ENCODE results near the gene PDE11A.

The PDE11A gene

GRCh38 chr2:177692042-177692782 is 380.4 kb downstream of the PDE11A start:
- H3K4me1 ChIP-seq (ENCODE audit: control insufficient read depth, insufficient read depth, low read length) = no peaks in the 10 kb centered on the region

GRCh38 chr2:177691177-177691576 is 381.4 kb downstream of the PDE11A start:
- Histone ChIP-seq H3K4me2 (ENCODE audit: low read length) (no peak overlapping the region), H3K9ac (ENCODE audit: low read depth, low read length) (no peak overlapping the region), H3K4me1 (ENCODE audit: control insufficient read depth, insufficient read depth, low read length) (no peaks in the 10 kb centered on the region), H3K36me3 (ENCODE audit: insufficient read depth, low read length) (no peaks in the 10 kb centered on the region), H3K27me3 (ENCODE audit: control insufficient read depth, insufficient read depth, low read length) (no peaks in the 10 kb centered on the region), H3K4me3 (ENCODE audit: low read length) (no peak overlapping the region), H3K9me3 (replicated peaks; ENCODE audit: low read length) (no peaks in the 10 kb centered on the region)

More at GRCh38 chr2:177692042-177692782, 380.4 kb downstream of the PDE11A start:
- no peak overlapping the region for H3K9ac ChIP-seq (ENCODE audit: low read depth, low read length)
- H3K27me3 ChIP-seq (ENCODE audit: control insufficient read depth, insufficient read depth, low read length) = no peaks in the 10 kb centered on the region
- H3K4me3 ChIP-seq (ENCODE audit: low read length) = no peak overlapping the region
- no peak overlapping the region for H3K4me2 ChIP-seq (ENCODE audit: low read length)
- H3K36me3 ChIP-seq (ENCODE audit: insufficient read depth, low read length) = no peaks in the 10 kb centered on the region
- no peaks in the 10 kb centered on the region for H3K9me3 ChIP-seq (replicated peaks; ENCODE audit: low read length)

- H3K4me1 ChIP-seq (ENCODE audit: control insufficient read depth, insufficient read depth, low read length) = no peaks in the 10 kb centered on the region
These were observed 383.0 kb downstream of the PDE11A start for GRCh38 chr2:177689623-177690022.

GRCh38 chr2:177688844-177689243 is 383.7 kb downstream of the PDE11A start:
- H3K27me3 ChIP-seq (ENCODE audit: control insufficient read depth, insufficient read depth, low read length) = no peaks in the 10 kb centered on the region
- H3K9ac ChIP-seq (ENCODE audit: low read depth, low read length) = no peak overlapping the region
- H3K4me2 ChIP-seq (ENCODE audit: low read length) = no peak overlapping the region
- no peaks in the 10 kb centered on the region for H3K9me3 ChIP-seq (replicated peaks; ENCODE audit: low read length)
- no peaks in the 10 kb centered on the region for H3K36me3 ChIP-seq (ENCODE audit: insufficient read depth, low read length)
- no peaks in the 10 kb centered on the region for H3K4me1 ChIP-seq (ENCODE audit: control insufficient read depth, insufficient read depth, low read length)
- no peak overlapping the region for H3K4me3 ChIP-seq (ENCODE audit: low read length)

More at GRCh38 chr2:177689623-177690022, 383.0 kb downstream of the PDE11A start:
- Histone ChIP-seq H3K4me2 (ENCODE audit: low read length) (no peak overlapping the region), H3K36me3 (ENCODE audit: insufficient read depth, low read length) (no peaks in the 10 kb centered on the region), H3K9ac (ENCODE audit: low read depth, low read length) (no peak overlapping the region), H3K9me3 (replicated peaks; ENCODE audit: low read length) (no peaks in the 10 kb centered on the region), H3K27me3 (ENCODE audit: control insufficient read depth, insufficient read depth, low read length) (no peaks in the 10 kb centered on the region), H3K4me3 (ENCODE audit: low read length) (no peak overlapping the region)

GRCh38 chr2:177683661-177684069 is 388.9 kb downstream of the PDE11A start:
- Histone ChIP-seq H3K36me3 (ENCODE audit: insufficient read depth, low read length) (no peaks in the 10 kb centered on the region), H3K4me3 (ENCODE audit: low read length) (no peak overlapping the region), H3K4me1 (ENCODE audit: control insufficient read depth, insufficient read depth, low read length) (no peaks in the 10 kb centered on the region), H3K4me2 (ENCODE audit: low read length) (no peak overlapping the region), H3K27me3 (ENCODE audit: control insufficient read depth, insufficient read depth, low read length) (no peaks in the 10 kb centered on the region), H3K9me3 (replicated peaks; ENCODE audit: low read length) (no peaks in the 10 kb centered on the region), H3K9ac (ENCODE audit: low read depth, low read length) (no peak overlapping the region)

GRCh38 chr2:177682836-177683660 is 389.5 kb downstream of the PDE11A start:
- H3K9me3 ChIP-seq (replicated peaks; ENCODE audit: low read length) = no peaks in the 10 kb centered on the region

GRCh38 chr2:177682006-177682405 is 390.6 kb downstream of the PDE11A start:
- Histone ChIP-seq H3K4me3 (ENCODE audit: low read length) (no peak overlapping the region), H3K4me1 (ENCODE audit: control insufficient read depth, insufficient read depth, low read length) (no peaks in the 10 kb centered on the region), H3K36me3 (ENCODE audit: insufficient read depth, low read length) (no peaks in the 10 kb centered on the region), H3K4me2 (ENCODE audit: low read length) (no peak overlapping the region), H3K9me3 (replicated peaks; ENCODE audit: low read length) (no peaks in the 10 kb centered on the region), H3K9ac (ENCODE audit: low read depth, low read length) (no peak overlapping the region), H3K27me3 (ENCODE audit: control insufficient read depth, insufficient read depth, low read length) (peaks cover 5% of the 10 kb centered on the region)

More at GRCh38 chr2:177682836-177683660, 389.5 kb downstream of the PDE11A start:
- Histone ChIP-seq H3K4me1 (ENCODE audit: control insufficient read depth, insufficient read depth, low read length) (no peaks in the 10 kb centered on the region), H3K27me3 (ENCODE audit: control insufficient read depth, insufficient read depth, low read length) (no peaks in the 10 kb centered on the region), H3K4me3 (ENCODE audit: low read length) (no peak overlapping the region), H3K4me2 (ENCODE audit: low read length) (no peak overlapping the region), H3K36me3 (ENCODE audit: insufficient read depth, low read length) (no peaks in the 10 kb centered on the region), H3K9ac (ENCODE audit: low read depth, low read length) (no peak overlapping the region)

- no peak overlapping the region for H3K9ac ChIP-seq (ENCODE audit: low read depth, low read length)
- H3K36me3 ChIP-seq (ENCODE audit: insufficient read depth, low read length) = no peaks in the 10 kb centered on the region
- H3K4me3 ChIP-seq (ENCODE audit: low read length) = no peak overlapping the region
- no peaks in the 10 kb centered on the region for H3K9me3 ChIP-seq (replicated peaks; ENCODE audit: low read length)
- H3K4me1 ChIP-seq (ENCODE audit: control insufficient read depth, insufficient read depth, low read length) = no peaks in the 10 kb centered on the region
- peaks cover 13% of the 10 kb centered on the region for H3K27me3 ChIP-seq (ENCODE audit: control insufficient read depth, insufficient read depth, low read length)
- no peak overlapping the region for H3K4me2 ChIP-seq (ENCODE audit: low read length)
These were observed 391.5 kb downstream of the PDE11A start for GRCh38 chr2:177680866-177681712.

GRCh38 chr2:177679611-177680605 is 392.7 kb downstream of the PDE11A start:
- Histone ChIP-seq H3K9me3 (replicated peaks; ENCODE audit: low read length) (no peaks in the 10 kb centered on the region), H3K4me3 (ENCODE audit: low read length) (no peak overlapping the region), H3K4me2 (ENCODE audit: low read length) (no peak overlapping the region), H3K4me1 (ENCODE audit: control insufficient read depth, insufficient read depth, low read length) (no peaks in the 10 kb centered on the region), H3K36me3 (ENCODE audit: insufficient read depth, low read length) (no peaks in the 10 kb centered on the region), H3K27me3 (ENCODE audit: control insufficient read depth, insufficient read depth, low read length) (peaks cover 13% of the 10 kb centered on the region), H3K9ac (ENCODE audit: low read depth, low read length) (no peak overlapping the region)

- Histone ChIP-seq H3K36me3 (ENCODE audit: insufficient read depth, low read length) (no peaks in the 10 kb centered on the region), H3K4me3 (ENCODE audit: low read length) (no peak overlapping the region), H3K9me3 (replicated peaks; ENCODE audit: low read length) (no peaks in the 10 kb centered on the region), H3K9ac (ENCODE audit: low read depth, low read length) (no peak overlapping the region), H3K27me3 (ENCODE audit: control insufficient read depth, insufficient read depth, low read length) (peaks cover 13% of the 10 kb centered on the region), H3K4me1 (ENCODE audit: control insufficient read depth, insufficient read depth, low read length) (no peaks in the 10 kb centered on the region), H3K4me2 (ENCODE audit: low read length) (no peak overlapping the region)
These were observed 393.6 kb downstream of the PDE11A start for GRCh38 chr2:177678939-177679338.

Data from skeletal muscle satellite cell (primary cell).